ENCODE measurements around the gene ARPC1A.
"Not testable (repeated sequence)": the region's sequence is repeated elsewhere in the genome, so short reads cannot be mapped to it uniquely, and the experiment has no call there.

ARPC1A gene

GRCh38 chr7:99415513-99416127 is 89.9 kb downstream of the ARPC1A start:
- DNase-seq: not testable (repeated sequence)

Measured in NCI-H446 treated with DMSO at 0.1 percent for 48 hours (cell line).